Naive thymus-derived CD8-positive, alpha-beta T cell (primary cell): ENCODE data around the gene AHCTF1. TPM values are rescaled to one million over a fixed set of nuclear protein-coding genes. Genes with fewer than 3 reads are reported as not detected.

Source experiments
- ATAC-seq, 2 donors: fragments of 150-1000 bp; cut with Tn5 transposase in 1 of 2; sonication (Bioruptor Pico), chemical (Tn5 transposase) in 1 of 2; 1 replicate in 1 of 2; 2 replicates in 1 of 2; pipeline ENCODE4 v1.10.0; 2021; ENCODE audit warnings: mild to moderate bottlenecking in 2 of 2, moderate library complexity in 2 of 2
- POLR2A ChIA-PET: fragments of 350-600 bp; sonication (Branson Sonifier 250); formaldehyde crosslinking; loops from one replicate; lab custom pipeline; 2021; ENCODE audit warnings: antibody characterized with exemption; lab: Charles Lee
- DNase-seq, 10 donors: peaks; one replicate each; pipeline versions ENCODE4 v3.0.0 to v3.0.0-alpha.2; 2020 to 2022
- H3K27ac Mint-ChIP-seq, 10 donors: one replicate each; pipeline ENCODE4 v1.8.0; 2020 to 2022; ENCODE audit warnings: mild to moderate bottlenecking in 10 of 10, mixed read lengths in 10 of 10, moderate library complexity in 4 of 10, inconsistent platforms in 1 of 10
- H3K27me3 Mint-ChIP-seq, 5 donors: one replicate each; pipeline ENCODE4 v1.8.0; 2021 to 2022; ENCODE audit warnings: mixed read lengths in 5 of 5
- H3K36me3 Mint-ChIP-seq, 3 donors: one replicate each; pipeline ENCODE4 v1.8.0; 2020 to 2022; ENCODE audit warnings: mixed read lengths in 3 of 3, mild to moderate bottlenecking in 2 of 3, inconsistent platforms in 1 of 3
- H3K4me1 Mint-ChIP-seq, 4 donors: one replicate each; pipeline ENCODE4 v1.8.0; 2021 to 2022; ENCODE audit warnings: mixed read lengths in 4 of 4
- H3K4me3 Mint-ChIP-seq, 10 donors: one replicate each; pipeline ENCODE4 v1.8.0; 2020 to 2022; ENCODE audit warnings: mild to moderate bottlenecking in 10 of 10, mixed read lengths in 10 of 10, moderate library complexity in 6 of 10, inconsistent platforms in 1 of 10
- H3K9me3 Mint-ChIP-seq, 9 donors: one replicate each; pipeline ENCODE4 v1.8.0; 2020 to 2022; ENCODE audit warnings: mixed read lengths in 9 of 9, mild to moderate bottlenecking in 3 of 9, inconsistent platforms in 1 of 9, moderate library complexity in 1 of 9
- polyA plus RNA-seq, 3 donors: library from polyadenylated mRNA; unstranded; fragments of 300-500 nt; fragmentation: Illumina TruSeq; gene quantifications; one replicate each; pipeline ENCODE4 v1.2.3, GENCODE V29; 2021
- total RNA-seq, 8 experiments: library from RNA in 2 of 8; stranded (reverse) in 2 of 8; gene quantifications; one replicate each; pipeline ENCODE4 v1.2.3 and lab custom pipeline; 2021 to 2026

Gene AHCTF1
- total and polyA plus RNA-seq, 5 experiments from 2014 or later: 12.4 to 69.5 (median 20.2) TPM

DNA sequence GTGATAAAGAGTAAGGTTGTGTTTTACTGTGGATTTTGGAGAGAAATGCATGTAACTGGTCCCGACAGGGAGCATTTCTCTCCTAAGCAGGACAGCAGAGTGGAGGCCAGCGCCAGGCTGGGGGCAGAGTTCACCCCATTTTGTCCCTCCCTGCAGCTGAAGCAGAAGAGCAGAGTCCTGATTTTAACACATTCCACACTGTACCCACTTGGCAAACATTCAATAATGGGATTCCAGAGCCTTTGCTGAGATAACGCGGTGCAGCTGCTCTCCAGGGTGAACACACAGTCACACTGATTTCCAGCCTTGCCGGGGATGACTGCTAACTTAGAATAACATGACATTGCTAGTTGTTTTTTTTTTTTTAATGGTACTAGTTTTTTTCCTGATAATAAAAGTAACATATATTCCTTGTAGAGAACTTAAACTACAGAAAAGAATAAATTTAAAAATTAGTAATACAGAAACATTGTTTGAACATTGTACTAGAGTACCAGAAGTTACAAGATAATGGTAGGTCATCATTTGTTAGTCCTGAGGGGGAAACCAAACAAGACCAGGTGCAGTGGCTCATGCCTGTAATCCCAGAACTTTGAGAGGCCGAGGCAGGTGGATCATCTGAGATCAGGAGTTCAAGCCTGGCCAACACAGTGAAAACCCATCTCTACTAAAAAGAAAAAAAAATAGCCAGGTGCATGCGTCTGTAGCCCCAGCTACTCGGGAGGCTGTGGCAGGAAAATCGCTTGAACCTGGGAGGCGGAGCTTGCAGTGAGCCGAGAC lies 130.3 kb downstream of the AHCTF1 start:
- no peaks in the 10 kb centered on the region for H3K36me3 Mint-ChIP-seq
- no peak overlapping the region for H3K27ac Mint-ChIP-seq
- H3K4me3 Mint-ChIP-seq: no peak overlapping the region
- ATAC-seq: no peak
- H3K9me3 Mint-ChIP-seq: peaks cover 0 to 5% (median 0%) of the 10 kb centered on the region in 9 donors
- H3K4me1 Mint-ChIP-seq: no peaks in the 10 kb centered on the region
- H3K27me3 Mint-ChIP-seq: peaks cover 0 to 10% (median 2%) of the 10 kb centered on the region in 5 donors
- POLR2A ChIA-PET: no interaction called here
- no peak for DNase-seq

GRCh38 chr1:246800756-246801155 lies 131.0 kb downstream of the AHCTF1 start:
- DNase-seq (no peak), ATAC-seq (no peak)
- Mint-ChIP-seq H3K4me1 (no peaks in the 10 kb centered on the region), H3K9me3 (peaks cover 0 to 5% (median 0%) of the 10 kb centered on the region in 9 donors), H3K4me3 (no peak overlapping the region), H3K27ac (no peak overlapping the region), H3K27me3 (peaks cover 0 to 10% (median 2%) of the 10 kb centered on the region in 5 donors), H3K36me3 (no peaks in the 10 kb centered on the region)
- POLR2A ChIA-PET: no interaction called here

- ATAC-seq: no peak
- POLR2A ChIA-PET: no interaction called here
- Mint-ChIP-seq H3K9me3 (peaks cover 0 to 5% (median 0%) of the 10 kb centered on the region in 9 donors), H3K4me1 (no peaks in the 10 kb centered on the region), H3K27ac (no peak overlapping the region), H3K36me3 (no peaks in the 10 kb centered on the region), H3K27me3 (peaks cover 0 to 10% (median 2%) of the 10 kb centered on the region in 5 donors), H3K4me3 (no peak overlapping the region)
- DNase-seq: no peak
These were observed 131.4 kb downstream of the AHCTF1 start for GRCh38 chr1:246800356-246800755.

DNA sequence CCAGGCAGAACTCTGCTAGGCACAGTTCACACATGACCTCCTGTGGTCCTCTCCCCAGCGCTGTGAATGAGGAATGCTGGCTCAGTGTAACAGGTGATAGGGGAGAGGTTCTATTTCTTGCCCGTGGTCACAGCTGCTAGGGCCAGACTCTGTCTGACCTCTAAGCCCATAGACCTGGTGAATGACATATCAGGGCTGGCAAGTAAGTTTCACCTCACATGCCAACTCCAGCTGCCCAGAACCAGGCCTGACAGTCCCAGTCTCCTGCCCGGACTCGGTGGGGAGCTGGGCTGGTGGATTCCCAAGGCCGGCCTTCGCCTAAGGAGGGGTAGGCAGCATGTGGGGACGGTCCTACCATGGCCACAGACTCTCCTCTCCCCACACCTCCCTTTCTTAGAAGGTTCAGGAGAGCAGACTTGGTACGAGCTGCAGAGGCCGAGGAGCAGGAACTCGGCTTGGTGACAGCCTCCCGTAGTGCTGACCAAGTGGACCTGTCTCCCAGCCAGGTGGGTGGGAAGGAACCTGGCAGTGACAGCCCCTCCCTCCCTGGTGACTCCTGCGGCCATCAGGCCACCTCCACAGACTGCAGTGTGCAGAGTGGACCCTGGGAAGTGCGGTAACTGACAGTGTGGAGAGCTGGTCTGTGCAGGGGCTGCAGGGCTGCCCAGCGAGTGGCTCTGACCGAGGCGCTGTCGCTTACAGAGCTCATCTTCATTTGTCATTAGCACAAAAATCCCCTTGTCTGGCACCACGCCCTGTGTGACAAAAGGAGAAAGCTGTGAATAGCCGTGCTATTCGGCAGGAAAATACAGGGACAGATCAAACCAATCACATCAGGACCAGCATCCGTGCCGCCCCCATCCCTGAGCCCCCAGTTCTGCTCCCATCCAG lies 132.9 kb downstream of the AHCTF1 start:
- Mint-ChIP-seq H3K9me3 (peaks cover 0 to 5% (median 0%) of the 10 kb centered on the region in 9 donors), H3K36me3 (no peaks in the 10 kb centered on the region), H3K4me3 (no peak overlapping the region), H3K4me1 (no peaks in the 10 kb centered on the region), H3K27ac (no peak overlapping the region), H3K27me3 (peaks cover 0 to 10% (median 2%) of the 10 kb centered on the region in 5 donors)
- ATAC-seq: no peak
- POLR2A ChIA-PET: no interaction called here
- no peak for DNase-seq

- Mint-ChIP-seq H3K9me3 (peaks cover 0 to 4% (median 0%) of the 10 kb centered on the region in 9 donors), H3K36me3 (no peaks in the 10 kb centered on the region), H3K27ac (no peak overlapping the region), H3K27me3 (peaks cover 0 to 10% (median 2%) of the 10 kb centered on the region in 5 donors), H3K4me1 (peaks cover 0 to under 1% (median 0%) of the 10 kb centered on the region in 4 donors), H3K4me3 (no peak overlapping the region)
- ATAC-seq (no peak), DNase-seq (no peak)
- POLR2A ChIA-PET: no interaction called here
These were observed 133.6 kb downstream of the AHCTF1 start for GRCh38 chr1:246798107-246798506.

DNA sequence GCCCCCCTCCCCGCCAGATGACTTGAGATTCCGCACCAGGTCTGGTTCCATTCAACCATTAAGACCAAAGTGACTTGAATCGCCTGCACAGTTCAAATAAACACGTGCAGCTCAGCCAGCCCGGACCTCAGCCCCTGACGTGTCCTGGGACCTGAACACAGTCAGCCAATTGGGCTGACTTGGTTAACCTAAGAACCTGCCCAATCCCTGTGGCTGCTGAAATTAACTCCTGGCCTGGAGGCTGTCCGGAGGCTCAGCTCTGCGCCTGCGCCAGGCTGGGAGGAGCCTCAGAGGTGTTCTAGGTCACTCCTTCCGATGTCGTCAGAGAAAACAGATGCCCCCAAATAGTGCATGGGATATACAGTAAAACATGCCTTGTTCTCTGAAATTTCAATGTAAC lies 134.2 kb downstream of the AHCTF1 start:
- DNase-seq (no peak), ATAC-seq (no peak)
- Mint-ChIP-seq H3K36me3 (no peaks in the 10 kb centered on the region), H3K27ac (no peak overlapping the region), H3K9me3 (peaks cover 0 to 3% (median 0%) of the 10 kb centered on the region in 9 donors), H3K27me3 (peaks cover 0 to 10% (median 2%) of the 10 kb centered on the region in 5 donors), H3K4me1 (peaks cover 0 to 2% (median 0%) of the 10 kb centered on the region in 4 donors), H3K4me3 (no peak overlapping the region)
- POLR2A ChIA-PET: no interaction called here

GRCh38 chr1:246797157-246797556 lies 134.6 kb downstream of the AHCTF1 start:
- no peak for DNase-seq
- POLR2A ChIA-PET: no interaction called here
- H3K36me3 Mint-ChIP-seq: no peaks in the 10 kb centered on the region

DNA sequence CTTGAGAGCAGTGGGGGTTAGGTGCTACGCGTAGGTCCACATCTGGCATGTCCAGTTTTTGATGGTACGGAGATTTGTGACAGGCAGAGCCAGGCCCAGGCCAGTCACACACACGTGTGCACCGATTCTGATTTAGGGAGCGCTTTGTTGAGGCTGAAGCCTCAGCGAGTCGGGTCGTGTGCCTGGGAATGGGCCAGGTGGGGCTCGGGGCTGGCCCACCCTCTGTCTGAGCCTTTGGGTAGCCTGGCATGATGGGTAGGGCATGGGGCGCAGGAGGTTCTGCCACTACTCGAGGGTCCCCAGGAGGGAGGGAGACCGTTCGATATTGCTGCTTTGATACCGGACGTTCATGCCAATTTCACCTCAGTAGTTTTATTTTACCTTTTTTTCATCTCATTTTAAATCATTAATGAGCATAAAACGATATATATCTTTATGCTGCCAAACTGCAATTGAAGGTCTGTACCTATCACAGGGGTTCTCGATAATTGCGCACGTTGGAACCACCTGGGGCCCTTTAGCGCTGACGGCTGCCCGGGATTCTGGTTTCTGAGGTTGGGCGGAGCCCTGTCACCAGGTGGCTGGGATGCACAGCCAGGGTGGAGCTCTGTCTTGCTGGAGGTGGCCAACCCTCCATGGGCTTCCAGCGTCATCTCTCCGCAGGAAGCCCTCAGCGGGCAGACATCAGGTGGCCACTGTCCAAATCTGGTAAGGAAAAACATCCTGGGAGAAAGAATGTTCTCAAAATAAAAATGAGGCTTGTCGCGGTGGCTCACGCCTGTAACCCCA lies 135.6 kb downstream of the AHCTF1 start:
- no peak overlapping the region for H3K27ac Mint-ChIP-seq
- H3K36me3 Mint-ChIP-seq: no peaks in the 10 kb centered on the region
- DNase-seq (no peak), ATAC-seq (no peak)
- POLR2A ChIA-PET: no interaction called here
- H3K4me3 Mint-ChIP-seq: no peak overlapping the region
- H3K4me1 Mint-ChIP-seq: peaks cover 0 to 2% (median 0%) of the 10 kb centered on the region in 4 donors
- H3K9me3 Mint-ChIP-seq: no peaks in the 10 kb centered on the region
- peaks cover 0 to 14% (median 2%) of the 10 kb centered on the region in 5 donors for H3K27me3 Mint-ChIP-seq

More at GRCh38 chr1:246797157-246797556, 134.6 kb downstream of the AHCTF1 start:
- Mint-ChIP-seq H3K4me1 (peaks cover 0 to 2% (median 0%) of the 10 kb centered on the region in 4 donors), H3K27ac (no peak overlapping the region), H3K27me3 (peaks cover 0 to 10% (median 2%) of the 10 kb centered on the region in 5 donors), H3K4me3 (no peak overlapping the region), H3K9me3 (no peaks in the 10 kb centered on the region)
- ATAC-seq: no peak

- peaks cover 0 to 2% (median 0%) of the 10 kb centered on the region in 4 donors for H3K4me1 Mint-ChIP-seq
- ATAC-seq: no peak
- POLR2A ChIA-PET: no interaction called here
- peaks cover 2 to 25% (median 9%) of the 10 kb centered on the region in 5 donors for H3K27me3 Mint-ChIP-seq
- H3K36me3 Mint-ChIP-seq: no peaks in the 10 kb centered on the region
- DNase-seq: peak in 1 of 10 donors; percentile 52
- no peak overlapping the region for H3K4me3 Mint-ChIP-seq
- no peak overlapping the region for H3K27ac Mint-ChIP-seq
- H3K9me3 Mint-ChIP-seq: no peaks in the 10 kb centered on the region
These were observed 136.7 kb downstream of the AHCTF1 start for GRCh38 chr1:246794828-246795671.

DNA sequence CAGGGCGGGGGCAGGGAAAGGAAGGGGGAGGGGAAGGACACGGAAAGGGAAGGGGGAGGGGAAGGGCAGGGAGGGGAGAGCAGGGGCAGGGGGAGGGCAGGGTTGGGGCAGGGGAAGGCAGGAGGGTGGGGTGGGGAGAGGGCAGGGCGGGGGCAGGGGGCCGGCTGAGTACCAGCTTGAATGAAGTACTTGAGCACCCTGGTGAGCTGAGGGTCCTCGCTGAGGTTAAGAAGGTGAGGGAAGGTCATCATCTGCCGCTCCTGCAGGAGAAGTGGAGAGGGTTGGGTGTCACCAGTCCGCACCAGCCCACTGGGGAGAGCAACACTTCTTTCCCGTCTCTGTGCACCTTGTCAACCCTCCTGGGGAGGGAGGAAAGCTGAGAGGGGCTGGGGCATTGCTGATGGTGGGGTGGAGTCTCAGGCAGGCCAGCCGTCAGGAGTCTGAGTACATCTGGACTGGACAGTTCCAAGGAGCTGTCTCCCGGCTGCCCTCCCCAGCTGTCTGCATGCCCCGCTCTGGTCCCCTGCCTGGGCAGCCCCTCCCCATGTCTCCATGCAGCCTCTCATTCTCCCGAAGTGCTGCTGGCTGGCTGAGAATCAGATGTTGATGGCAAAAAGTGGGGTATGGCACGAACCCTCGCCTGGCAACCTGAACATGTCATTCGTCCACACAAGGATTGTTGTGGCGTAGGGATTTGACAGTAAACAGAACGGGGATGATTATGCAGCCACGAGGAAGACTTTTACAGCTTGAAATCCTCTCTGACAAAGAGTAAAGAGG lies 137.5 kb downstream of the AHCTF1 start:
- no peak overlapping the region for H3K4me3 Mint-ChIP-seq
- POLR2A ChIA-PET: no interaction called here
- H3K4me1 Mint-ChIP-seq: peaks cover 0 to 4% (median 4%) of the 10 kb centered on the region in 4 donors
- H3K9me3 Mint-ChIP-seq: no peaks in the 10 kb centered on the region
- no peak for ATAC-seq
- H3K27ac Mint-ChIP-seq: no peak overlapping the region
- H3K36me3 Mint-ChIP-seq: no peaks in the 10 kb centered on the region
- peak in 1 of 10 donors; percentile 53 for DNase-seq
- H3K27me3 Mint-ChIP-seq: peaks cover 0 to 33% (median 17%) of the 10 kb centered on the region in 5 donors

DNA sequence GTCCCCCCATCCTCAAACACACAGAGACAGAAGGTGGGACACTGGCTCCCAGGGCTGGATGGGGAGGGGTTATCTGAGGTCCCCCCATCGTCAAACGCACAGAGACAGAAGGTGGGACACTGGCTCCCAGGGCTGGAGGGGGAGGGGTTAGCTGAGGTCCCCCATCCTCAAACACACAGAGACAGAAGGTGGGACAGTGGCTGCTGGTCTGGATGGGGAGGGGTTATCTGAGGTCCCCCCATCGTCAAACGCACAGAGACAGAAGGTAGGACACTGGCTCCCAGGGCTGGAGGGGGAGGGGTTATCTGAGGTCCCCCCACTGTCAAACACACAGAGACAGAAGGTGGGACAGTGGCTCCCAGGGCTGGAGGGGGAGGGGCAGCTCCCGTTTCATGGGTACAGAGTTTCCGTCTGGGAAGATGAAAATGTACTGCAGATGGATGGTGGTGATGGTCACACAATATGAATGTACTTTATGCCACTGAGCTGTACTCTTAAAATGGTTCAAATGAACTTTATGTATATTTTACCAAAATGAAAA lies 138.3 kb downstream of the AHCTF1 start:
- H3K36me3 Mint-ChIP-seq: no peaks in the 10 kb centered on the region
- H3K4me1 Mint-ChIP-seq: peaks cover 3 to 10% (median 6%) of the 10 kb centered on the region in 4 donors
- POLR2A ChIA-PET: no interaction called here
- H3K9me3 Mint-ChIP-seq: no peaks in the 10 kb centered on the region
- DNase-seq (no peak), ATAC-seq (no peak)
- no peak overlapping the region for H3K27ac Mint-ChIP-seq
- no peak overlapping the region for H3K4me3 Mint-ChIP-seq
- H3K27me3 Mint-ChIP-seq: peaks cover 0 to 39% (median 18%) of the 10 kb centered on the region in 5 donors
